HUDEP-2 (cell line): Measurements from ENCODE around the gene PTN.
"Not testable (repeated sequence)": the region's sequence is repeated elsewhere in the genome, so short reads cannot be mapped to it uniquely, and the experiment has no call there.

Experiments used
- DNase-seq, 76 experiments: peaks; one replicate each; lab custom pipeline; 2025; ENCODE audit not compliant: unreplicated experiment in 76 of 76; lab: John Stamatoyannopoulos, UW

PTN gene

DNA sequence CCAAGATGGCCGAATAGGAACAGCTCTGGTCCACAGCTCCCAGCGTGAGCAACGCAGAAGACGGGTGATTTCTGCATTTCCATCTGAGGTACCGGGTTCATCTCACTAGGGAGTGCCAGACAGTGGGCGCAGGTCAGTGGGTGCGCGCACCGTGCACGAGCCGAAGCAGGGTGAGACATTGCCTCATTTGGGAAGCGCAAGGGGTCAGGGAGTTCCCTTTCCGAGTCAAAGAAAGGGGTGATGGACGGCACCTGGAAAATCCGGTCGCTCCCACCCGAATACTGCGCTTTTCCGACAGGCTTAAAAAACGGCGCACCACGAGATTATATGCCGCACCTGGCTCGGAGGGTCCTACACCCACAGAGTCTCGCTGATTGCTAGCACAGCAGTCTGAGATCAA is 161.9 kb downstream of the PTN start:
- not testable (repeated sequence) for DNase-seq
